Right forelimb (tissue), 1 donor: Measurements from ENCODE around the gene EHBP1.

Experiments
- DNase-seq: peaks from one replicate; pipeline ENCODE4 v3.0.0-alpha.2; 2018

Gene EHBP1

DNA sequence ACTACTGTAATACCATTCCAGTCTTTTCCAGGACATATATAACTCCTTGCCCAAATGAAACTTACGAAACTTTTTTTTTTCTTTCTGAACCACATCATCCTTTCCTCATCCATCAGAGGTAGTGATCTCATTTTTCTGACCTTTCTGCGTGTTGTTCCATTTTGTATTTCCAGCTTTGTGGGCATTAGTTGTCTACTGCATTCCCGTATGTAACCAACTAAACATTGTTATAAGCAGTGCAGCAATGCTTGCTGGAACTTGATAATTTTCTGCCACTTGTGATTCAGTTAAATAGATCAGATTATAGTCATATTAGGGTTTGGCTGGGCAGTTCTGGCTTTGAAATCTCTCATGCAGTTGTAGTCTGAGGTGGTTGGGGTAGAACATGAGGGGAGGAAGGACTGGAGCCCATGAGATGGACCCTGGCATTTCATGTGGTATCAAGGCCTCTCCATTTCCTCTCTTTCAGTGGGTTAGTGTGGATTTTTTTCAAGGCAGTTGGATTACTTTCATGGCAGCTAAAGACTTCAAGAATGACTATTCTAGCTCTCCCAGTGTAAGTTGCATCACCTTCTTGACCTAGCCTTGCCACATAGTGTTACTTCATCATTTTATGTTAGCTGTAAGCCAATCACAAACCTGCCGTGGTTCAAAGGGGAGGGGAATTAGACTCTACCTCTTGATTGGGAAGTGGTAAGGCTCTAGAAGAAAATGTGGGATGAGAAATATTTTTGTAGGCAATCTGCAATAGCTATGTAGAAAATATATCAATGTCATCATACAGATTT is 80.5 kb downstream of the EHBP1 start:
- DNase-seq = no peak

GRCh38 chr2:62787386-62787785 is 81.9 kb downstream of the EHBP1 start:
- no peak for DNase-seq

- DNase-seq = no peak
Measured at GRCh38 chr2:62789518-62789917, 84.0 kb downstream of the EHBP1 start.

GRCh38 chr2:62789918-62790317 is 84.4 kb downstream of the EHBP1 start:
- DNase-seq = no peak

- DNase-seq = no peak
Measured at GRCh38 chr2:62792408-62792807, 86.9 kb downstream of the EHBP1 start.

DNA sequence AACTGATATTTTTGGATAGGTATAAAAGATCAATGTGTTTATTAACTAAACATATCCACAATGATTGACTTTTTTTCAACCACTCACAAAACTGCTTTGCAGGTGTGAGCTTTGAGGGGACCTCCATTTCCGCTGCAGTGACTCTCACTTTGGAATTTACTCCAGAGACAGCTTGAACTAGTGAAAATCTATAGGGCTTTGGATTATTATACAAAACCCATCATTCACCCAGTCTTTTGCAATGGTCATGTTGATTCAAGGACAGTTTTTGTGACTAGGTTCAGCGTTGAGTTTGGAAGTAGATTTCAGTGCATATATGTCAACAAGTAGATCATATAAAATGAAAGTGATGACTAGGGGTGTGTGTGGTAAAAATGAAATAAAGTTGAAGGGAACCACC is 87.7 kb downstream of the EHBP1 start:
- DNase-seq = no peak

DNA sequence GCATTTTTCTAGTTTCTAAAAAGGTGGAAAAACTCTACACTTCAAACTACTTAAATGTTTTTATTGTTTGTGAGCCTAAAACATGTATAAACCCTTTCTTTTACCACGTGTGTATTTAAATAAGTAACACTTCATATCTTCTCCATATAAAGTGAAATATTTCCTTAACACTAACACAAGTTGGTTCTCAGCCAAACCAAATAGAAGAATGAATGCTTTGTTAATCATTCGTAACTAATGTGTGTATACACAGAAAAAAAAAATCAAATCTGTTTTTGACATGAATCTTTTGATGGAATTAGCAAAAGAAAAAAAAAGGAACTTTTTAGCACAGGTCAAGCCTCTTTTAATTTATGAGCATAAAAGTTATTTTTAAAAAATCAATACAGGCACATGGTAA is 89.3 kb downstream of the EHBP1 start:
- no peak for DNase-seq

DNA sequence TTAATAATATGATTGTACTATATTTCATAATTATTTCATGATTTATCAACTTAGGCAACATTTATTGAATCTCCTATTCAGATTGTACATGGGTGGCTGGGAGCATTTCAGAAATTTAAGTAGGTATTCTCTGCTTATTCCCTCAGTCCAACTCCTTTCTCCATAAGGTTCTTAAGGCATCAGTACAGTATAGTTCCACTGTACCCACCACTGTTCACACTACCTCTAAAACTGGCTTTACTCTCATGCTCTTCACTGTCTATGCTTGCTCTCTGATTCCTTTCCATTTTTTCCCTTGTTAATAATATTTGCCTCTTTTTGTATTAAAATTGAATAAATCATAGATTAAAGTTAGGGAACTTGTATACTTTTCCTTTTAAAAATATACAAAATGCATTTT is 89.8 kb downstream of the EHBP1 start:
- no peak for DNase-seq

- DNase-seq = no peak
Measured at GRCh38 chr2:62797107-62797506, 91.6 kb downstream of the EHBP1 start.

DNA sequence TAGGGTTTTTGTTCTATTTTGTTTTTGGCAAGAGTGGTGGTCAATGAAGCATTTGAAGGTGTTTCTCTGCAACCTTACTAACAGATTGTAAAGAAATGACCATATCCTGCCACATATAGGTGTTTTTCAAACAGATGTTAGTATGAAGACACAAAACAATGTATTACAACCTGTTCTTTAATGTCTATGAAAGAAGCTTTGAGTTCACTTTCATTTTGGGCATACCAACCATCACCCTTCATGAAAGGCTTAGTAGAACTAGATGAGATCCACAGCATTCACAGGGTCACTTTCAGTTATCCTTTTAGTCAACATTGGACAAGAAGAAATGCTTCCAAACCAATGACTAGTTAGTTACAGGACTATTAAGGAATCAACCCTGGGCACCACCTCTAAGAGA is 95.1 kb downstream of the EHBP1 start:
- DNase-seq = no peak

GRCh38 chr2:62801110-62801509 is 95.6 kb downstream of the EHBP1 start:
- no peak for DNase-seq

DNA sequence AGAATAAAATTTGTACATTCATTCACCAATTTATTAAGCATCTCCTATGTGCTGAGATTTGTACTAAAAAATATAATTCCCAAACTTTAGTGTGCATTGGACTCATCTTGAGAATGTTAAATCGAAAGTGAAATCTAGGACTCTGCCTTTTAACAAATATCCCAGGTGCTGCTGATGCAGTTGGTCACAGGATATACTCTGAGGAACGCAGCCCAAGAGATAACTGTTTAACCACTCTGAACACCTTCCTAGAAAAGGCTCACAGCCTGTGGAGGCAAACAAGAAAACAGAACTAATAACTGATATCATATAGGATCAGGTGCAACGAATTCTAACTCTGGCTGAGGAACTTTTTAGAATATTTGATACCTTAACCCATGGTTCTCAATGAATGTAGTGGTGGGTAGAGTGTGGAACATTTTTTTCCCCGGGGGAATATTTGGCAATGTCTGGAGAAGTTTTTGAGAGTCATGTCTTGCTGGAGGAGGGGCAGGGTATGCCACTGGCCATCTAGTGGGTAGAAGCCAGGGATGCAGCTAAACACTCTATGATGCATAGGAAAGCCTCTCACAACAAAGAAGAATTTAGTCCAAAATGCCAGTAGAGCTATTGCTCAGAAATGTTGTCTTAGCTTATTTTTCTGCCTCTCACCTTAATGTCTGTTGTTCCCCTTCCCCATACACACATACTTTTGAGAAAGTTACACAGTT is 96.5 kb downstream of the EHBP1 start:
- DNase-seq = no peak

DNA sequence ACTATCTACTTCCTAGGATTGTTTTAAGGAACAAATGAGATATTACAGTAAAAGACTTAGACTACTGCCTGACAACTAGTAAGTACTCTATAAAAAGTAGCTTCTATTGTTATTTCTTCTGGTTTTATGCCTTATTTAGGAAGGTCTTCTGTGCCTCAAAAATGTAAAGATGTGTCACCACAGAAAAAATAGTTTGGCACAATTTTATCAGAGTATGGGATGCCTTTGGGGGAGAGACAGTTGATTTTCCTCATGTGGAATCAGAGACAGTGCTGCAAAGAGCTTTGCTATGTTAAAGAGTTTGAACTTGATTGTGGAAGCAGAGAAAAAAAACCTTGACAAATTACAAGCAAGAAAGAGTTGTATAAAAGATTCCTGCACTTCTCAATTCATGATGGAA is 98.4 kb downstream of the EHBP1 start:
- DNase-seq = no peak

GRCh38 chr2:62806231-62806630 is 100.7 kb downstream of the EHBP1 start:
- no peak for DNase-seq

DNA sequence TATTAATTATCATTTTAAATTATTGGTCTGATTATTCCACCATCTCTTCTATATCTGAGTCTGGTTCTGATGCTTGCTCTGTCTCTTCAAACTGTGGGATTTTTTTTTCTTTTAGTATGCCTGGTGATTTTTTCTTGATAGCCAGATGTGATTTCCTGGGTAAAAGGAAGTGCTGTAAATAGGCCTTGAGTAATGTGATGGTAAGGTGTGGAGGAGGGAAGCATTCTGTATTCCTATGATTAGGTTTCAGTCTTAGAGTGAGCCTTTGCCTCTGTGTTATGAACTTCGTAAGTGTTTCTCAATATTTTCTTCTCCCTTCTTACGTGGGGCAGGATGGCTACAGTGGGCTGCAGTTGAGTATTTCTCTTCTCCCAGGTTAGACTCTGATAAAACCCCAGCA is 103.0 kb downstream of the EHBP1 start:
- no peak for DNase-seq

- DNase-seq = no peak
Measured at GRCh38 chr2:62811086-62811485, 105.6 kb downstream of the EHBP1 start.

- DNase-seq = no peak
Measured at GRCh38 chr2:62811972-62812371, 106.5 kb downstream of the EHBP1 start.

DNA sequence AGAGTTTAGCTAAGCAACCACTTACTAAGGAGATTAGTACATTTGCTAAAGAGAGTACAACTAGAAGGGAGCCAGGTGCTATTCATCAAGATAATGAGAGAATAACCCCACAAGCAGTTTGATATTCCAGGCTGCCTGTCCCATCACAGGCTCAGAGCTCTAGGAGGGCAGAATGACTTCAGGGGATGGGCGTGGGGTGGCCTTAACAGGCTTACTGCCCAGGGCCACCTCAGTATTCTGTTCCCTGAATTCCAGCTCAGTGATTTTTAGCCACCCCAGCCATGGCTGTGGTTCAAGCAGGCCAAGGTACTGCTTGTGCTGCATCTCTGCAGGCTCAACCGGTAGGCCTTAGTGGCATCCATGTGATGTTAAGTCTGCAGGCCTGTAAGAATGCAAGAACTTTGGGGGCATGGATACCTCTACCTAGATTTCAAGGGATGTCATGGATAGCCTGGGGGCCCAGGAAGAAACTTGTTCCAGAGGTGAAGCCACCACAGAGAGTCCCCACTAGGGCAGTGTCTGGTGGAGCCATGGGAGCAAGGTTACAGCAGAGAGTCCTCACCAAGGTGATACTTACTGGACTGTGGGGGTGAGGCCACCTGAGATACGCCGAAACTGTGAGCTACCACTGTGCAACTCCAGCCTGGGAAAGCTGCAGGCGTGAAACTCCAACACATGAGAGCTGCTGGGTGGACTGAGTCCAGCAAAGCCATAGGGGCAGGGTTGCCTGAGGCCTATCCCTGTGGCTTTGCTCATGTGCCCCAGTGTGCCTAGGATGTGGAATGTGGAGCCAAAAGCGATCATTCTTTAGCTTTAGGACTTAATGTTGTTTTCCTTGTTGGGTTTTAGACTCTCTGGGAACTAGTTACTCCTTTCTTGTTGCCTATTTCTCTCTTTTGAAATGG is 107.7 kb downstream of the EHBP1 start:
- no peak for DNase-seq

DNA sequence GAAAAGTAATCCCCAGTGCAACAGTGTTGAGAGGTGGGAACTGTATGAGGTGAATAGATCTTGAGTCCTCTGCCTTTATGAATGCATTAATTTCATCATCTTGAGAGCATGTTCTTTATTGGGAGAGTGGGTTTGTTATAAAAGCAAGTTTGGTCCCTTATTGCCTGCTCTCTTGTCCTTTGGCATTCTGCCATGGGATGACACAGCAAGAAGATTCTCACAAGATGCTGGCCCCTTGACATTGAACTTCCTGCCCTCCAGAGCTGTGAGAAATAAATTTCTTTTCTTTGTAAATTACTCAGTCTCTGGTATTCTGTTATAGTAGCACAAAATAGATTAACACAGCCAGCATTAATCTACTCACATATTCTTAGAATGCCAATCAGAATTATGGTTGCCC is 108.6 kb downstream of the EHBP1 start:
- DNase-seq = no peak

DNA sequence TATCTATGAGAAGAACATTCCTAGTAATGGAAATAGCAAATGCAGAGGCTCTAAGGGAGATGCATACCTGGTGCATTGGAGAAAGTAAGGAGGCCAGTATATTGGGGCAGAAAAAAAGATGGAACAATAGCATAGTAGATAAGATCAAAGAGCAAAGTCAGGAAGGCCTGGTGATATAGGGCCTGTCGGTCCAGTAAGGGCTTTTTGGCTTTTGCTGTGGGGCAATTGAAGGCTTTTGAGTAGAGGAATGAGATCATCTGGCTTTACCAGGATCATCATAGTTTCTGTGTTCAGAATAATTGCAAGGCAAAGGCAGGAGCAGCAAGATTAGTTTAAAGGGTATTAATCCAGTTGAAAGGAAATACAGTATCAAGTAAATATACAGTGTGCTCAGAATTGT is 111.8 kb downstream of the EHBP1 start:
- DNase-seq = no peak

DNA sequence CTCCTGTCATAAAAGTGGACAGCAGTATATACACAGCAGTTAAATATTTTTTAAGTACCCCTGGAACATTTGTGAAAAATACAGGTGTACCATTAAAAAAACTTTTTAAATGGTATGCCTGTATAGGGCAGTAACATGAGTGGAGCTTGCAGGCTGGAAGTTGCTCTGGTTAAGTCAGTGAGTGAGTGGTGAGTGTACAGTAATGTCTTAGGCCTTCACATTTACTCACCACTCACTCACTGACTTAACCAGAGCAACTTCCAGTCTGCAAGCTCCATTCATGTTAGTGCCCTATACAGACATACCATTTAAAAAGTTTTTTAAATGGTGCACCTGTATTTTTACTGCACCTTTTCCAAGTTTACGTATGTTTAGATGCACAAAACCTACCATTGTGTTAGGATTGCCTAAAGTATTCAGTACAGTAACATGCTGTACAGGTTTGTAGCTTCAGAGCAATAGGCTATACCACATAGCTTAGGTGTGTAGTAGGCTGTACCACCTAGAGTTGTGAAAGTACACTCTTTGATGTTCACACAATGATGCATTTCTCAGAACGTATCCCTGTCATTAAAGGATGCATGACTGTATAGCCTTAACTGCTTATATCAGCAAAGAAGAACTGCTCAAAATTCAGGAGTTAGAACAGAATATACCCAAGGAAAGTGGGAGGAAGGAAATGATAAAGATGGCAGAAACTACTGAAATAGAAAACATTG is 112.6 kb downstream of the EHBP1 start:
- DNase-seq = no peak

GRCh38 chr2:62822549-62822948 is 117.0 kb downstream of the EHBP1 start:
- no peak for DNase-seq

GRCh38 chr2:62824388-62824787 is 118.9 kb downstream of the EHBP1 start:
- DNase-seq = no peak
